NCI-H1436 (cell line): ENCODE data around the gene FES.
A peak's percentile ranks its signal among the peaks of the same experiment; 100 is the strongest.

Source experiments
- DNase-seq: peaks from one replicate; lab custom pipeline; 2025; lab: John Stamatoyannopoulos, UW

Gene FES

GRCh38 chr15:90876046-90876445 is 8.3 kb upstream of the FES start:
- DNase-seq = no peak

GRCh38 chr15:90876512-90877170 is 7.7 kb upstream of the FES start:
- DNase-seq = no peak

- no peak for DNase-seq
Measured at GRCh38 chr15:90877315-90877714, 7.0 kb upstream of the FES start.

DNA sequence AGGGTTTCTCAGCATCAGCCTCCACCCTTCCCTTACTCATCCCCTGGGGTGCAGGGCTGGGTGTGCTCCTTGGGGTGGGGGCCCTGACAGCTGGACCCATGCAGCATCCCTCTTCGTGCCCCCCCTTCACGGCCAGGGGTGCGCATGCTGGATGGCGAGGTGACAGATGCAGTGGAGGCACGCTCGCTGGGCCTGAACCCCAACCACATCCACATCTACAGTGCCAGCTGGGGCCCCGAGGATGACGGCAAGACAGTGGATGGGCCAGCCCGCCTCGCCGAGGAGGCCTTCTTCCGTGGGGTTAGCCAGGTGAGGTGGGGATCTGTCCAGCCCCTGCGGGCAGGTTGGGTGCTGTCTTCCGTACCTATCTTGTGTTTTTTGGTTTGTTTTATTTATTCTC is 6.3 kb upstream of the FES start:
- DNase-seq = no peak

GRCh38 chr15:90878660-90879059 is 5.6 kb upstream of the FES start:
- DNase-seq = no peak

- no peak for DNase-seq
Measured at GRCh38 chr15:90879730-90880366, 4.5 kb upstream of the FES start.

DNA sequence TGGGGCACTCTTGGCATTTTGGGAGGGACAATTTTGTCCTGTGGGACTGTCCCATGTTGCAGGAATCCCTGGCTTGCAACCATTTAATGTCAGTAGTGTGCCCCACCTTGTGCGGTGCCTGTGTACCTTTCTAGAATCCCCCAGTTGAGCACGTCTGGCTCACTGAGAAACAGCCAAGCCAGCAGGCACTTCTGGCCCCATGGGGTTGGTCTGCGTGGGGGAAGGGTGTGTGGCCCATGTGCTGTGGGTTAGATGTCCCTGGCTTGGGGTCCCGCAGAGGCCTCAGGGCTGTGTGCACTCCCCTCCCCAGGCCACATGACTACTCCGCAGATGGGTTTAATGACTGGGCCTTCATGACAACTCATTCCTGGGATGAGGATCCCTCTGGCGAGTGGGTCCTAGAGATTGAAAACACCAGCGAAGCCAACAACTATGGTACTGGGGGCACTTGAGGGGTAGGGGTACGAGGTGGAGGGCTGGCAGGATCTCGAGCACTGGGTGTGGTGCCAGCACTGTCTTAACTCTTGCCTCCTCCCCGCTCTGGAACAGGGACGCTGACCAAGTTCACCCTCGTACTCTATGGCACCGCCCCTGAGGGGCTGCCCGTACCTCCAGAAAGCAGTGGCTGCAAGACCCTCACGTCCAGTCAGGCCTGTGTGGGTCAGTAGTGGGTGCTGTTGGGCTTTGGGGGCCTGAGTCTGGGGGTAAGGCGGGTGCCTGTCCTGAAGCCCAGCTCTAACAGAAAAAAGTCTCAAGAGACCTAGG is 3.7 kb upstream of the FES start:
- DNase-seq = no peak

- DNase-seq = no peak
Measured at GRCh38 chr15:90881181-90881977, 2.9 kb upstream of the FES start.

- DNase-seq = no peak
Measured at GRCh38 chr15:90881978-90882721, 2.2 kb upstream of the FES start.

DNA sequence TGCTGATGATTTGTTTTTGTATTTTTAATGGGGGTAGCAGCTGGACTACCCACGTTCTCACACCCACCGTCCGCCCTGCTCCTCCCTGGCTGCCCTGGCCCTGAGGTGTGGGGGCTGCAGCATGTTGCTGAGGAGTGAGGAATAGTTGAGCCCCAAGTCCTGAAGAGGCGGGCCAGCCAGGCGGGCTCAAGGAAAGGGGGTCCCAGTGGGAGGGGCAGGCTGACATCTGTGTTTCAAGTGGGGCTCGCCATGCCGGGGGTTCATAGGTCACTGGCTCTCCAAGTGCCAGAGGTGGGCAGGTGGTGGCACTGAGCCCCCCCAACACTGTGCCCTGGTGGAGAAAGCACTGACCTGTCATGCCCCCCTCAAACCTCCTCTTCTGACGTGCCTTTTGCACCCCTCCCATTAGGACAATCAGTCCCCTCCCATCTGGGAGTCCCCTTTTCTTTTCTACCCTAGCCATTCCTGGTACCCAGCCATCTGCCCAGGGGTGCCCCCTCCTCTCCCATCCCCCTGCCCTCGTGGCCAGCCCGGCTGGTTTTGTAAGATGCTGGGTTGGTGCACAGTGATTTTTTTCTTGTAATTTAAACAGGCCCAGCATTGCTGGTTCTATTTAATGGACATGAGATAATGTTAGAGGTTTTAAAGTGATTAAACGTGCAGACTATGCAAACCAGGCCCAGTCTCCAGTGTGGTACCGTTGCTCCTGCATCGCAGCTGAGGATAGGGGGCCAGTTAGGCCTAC is 1.4 kb upstream of the FES start:
- no peak for DNase-seq

DNA sequence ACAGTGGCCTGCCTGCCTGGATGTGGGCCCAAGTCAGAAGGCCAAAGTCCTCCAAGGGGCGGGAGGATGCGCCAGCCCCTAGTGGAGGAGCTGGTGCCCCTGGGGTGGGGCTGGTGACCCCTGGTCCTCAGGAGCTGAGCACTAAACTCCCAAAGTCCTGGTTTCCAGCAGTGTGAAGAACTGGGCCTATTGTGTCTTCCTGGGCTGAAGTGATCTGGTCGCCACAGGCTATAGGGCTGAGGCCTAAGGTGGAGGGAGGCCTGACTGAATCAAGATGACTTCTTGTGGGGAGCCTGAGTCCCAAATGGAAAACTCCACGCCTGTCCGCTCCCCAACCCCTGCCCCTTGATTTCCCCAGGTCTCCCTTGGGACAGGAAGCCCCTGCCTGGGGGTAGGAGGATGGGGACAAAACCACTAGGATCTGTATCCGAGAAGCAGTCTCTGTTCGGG is 753 bp upstream of the FES start:
- DNase-seq = no peak

- no peak for DNase-seq
Measured at GRCh38 chr15:90884719-90885431, 571 bp downstream of the FES start.

- DNase-seq = peak; percentile 58
Measured at GRCh38 chr15:90885432-90886290, 1.4 kb downstream of the FES start.

GRCh38 chr15:90886291-90886614 is 1.9 kb downstream of the FES start:
- DNase-seq = no peak

- no peak for DNase-seq
Measured at GRCh38 chr15:90887037-90887481, 2.8 kb downstream of the FES start.

- DNase-seq = no peak
Measured at GRCh38 chr15:90889313-90889730, 5.0 kb downstream of the FES start.

GRCh38 chr15:90889736-90890456 is 5.6 kb downstream of the FES start:
- no peak for DNase-seq

DNA sequence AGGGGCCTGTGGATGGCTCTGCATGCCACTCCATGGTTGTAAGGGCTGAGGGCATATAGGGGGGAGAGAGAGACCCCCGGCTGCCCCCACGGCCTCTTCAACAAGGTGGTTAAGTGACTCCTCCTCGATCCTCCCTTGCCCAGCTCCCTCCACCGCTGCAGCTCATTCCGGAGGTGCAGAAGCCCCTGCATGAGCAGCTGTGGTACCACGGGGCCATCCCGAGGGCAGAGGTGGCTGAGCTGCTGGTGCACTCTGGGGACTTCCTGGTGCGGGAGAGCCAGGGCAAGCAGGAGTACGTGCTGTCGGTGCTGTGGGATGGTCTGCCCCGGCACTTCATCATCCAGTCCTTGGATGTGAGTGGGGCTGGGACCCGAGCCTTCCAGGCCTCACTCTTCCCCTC is 6.5 kb downstream of the FES start:
- DNase-seq = no peak
